Activated CD4-positive, alpha-beta T cell treated with anti-CD3 and anti-CD28 coated beads, Interleukin-2, amount 50 U/mL, for 4 hours (primary cell): Measurements from ENCODE around the gene CYB561D2.

Source experiments
- DNase-seq, 2 experiments: peaks; one replicate each; pipeline ENCODE4 v3.0.0-alpha.2; 2020

Gene CYB561D2

GRCh38 chr3:50365842-50366220 is 15.2 kb downstream of the CYB561D2 start:
- DNase-seq, result no peak

- DNase-seq, result no peak
Measured at GRCh38 chr3:50369012-50369670, 18.5 kb downstream of the CYB561D2 start.

GRCh38 chr3:50370594-50370993 is 19.9 kb downstream of the CYB561D2 start:
- no peak for DNase-seq

GRCh38 chr3:50371133-50371685 is 20.5 kb downstream of the CYB561D2 start:
- no peak for DNase-seq

- no peak for DNase-seq
Measured at GRCh38 chr3:50372349-50372748, 21.7 kb downstream of the CYB561D2 start.

GRCh38 chr3:50373146-50374051 is 22.7 kb downstream of the CYB561D2 start:
- DNase-seq, result no peak

- DNase-seq, result no peak
Measured at GRCh38 chr3:50374363-50375257, 23.9 kb downstream of the CYB561D2 start.

- DNase-seq, result no peak
Measured at GRCh38 chr3:50375258-50375931, 24.7 kb downstream of the CYB561D2 start.

- DNase-seq, result no peak
Measured at GRCh38 chr3:50378024-50378423, 27.4 kb downstream of the CYB561D2 start.

- DNase-seq, result no peak
Measured at GRCh38 chr3:50378757-50379156, 28.1 kb downstream of the CYB561D2 start.

- DNase-seq, result no peak
Measured at GRCh38 chr3:50380405-50381085, 29.9 kb downstream of the CYB561D2 start.

- DNase-seq, result no peak
Measured at GRCh38 chr3:50381383-50381782, 30.7 kb downstream of the CYB561D2 start.

- DNase-seq, result no peak
Measured at GRCh38 chr3:50382722-50383121, 32.1 kb downstream of the CYB561D2 start.

GRCh38 chr3:50383750-50384149 is 33.1 kb downstream of the CYB561D2 start:
- no peak for DNase-seq

- no peak for DNase-seq
Measured at GRCh38 chr3:50385754-50386153, 35.1 kb downstream of the CYB561D2 start.

GRCh38 chr3:50388016-50388719 is 37.5 kb downstream of the CYB561D2 start:
- DNase-seq, result no peak

GRCh38 chr3:50388720-50389413 is 38.2 kb downstream of the CYB561D2 start:
- no peak for DNase-seq

- no peak for DNase-seq
Measured at GRCh38 chr3:50389414-50389767, 38.7 kb downstream of the CYB561D2 start.

GRCh38 chr3:50390508-50391224 is 40.0 kb downstream of the CYB561D2 start:
- DNase-seq, result no peak
